Activated CD4-positive, alpha-beta T cell treated with anti-CD3 and anti-CD28 coated beads for 36 hours (primary cell): ENCODE results near the gene ARMC5. TPM values are rescaled to one million over a fixed set of nuclear protein-coding genes. Genes with fewer than 3 reads are reported as not detected.
A peak's percentile ranks its signal among the peaks of the same experiment; 100 is the strongest.

Source experiments
- ATAC-seq: fragments of 200-7000 bp; cut with Tn5 transposase; one replicate; pipeline ENCODE4 v1.10.0; 2021; ENCODE audit warnings: mild to moderate bottlenecking, moderate library complexity
- CTCF ChIA-PET: fragments of 350-600 bp; sonication (Branson Sonifier 250); formaldehyde crosslinking; loops from one replicate; lab custom pipeline; 2021; ENCODE audit warnings: antibody characterized with exemption; lab: Charles Lee
- POLR2A ChIA-PET: fragments of 350-600 bp; sonication (Branson Sonifier 250); formaldehyde crosslinking; loops from one replicate; lab custom pipeline; 2021; ENCODE audit warnings: antibody characterized with exemption, inconsistent platforms; lab: Charles Lee
- DNase-seq: peaks from one replicate; pipeline ENCODE4 v3.0.0-alpha.2; 2020
- H3K27ac Mint-ChIP-seq: one replicate; pipeline ENCODE4 v1.8.0; 2021; ENCODE audit warnings: mixed read lengths
- H3K27me3 Mint-ChIP-seq: one replicate; pipeline ENCODE4 v1.8.0; 2021; ENCODE audit warnings: mixed read lengths
- H3K36me3 Mint-ChIP-seq: one replicate; pipeline ENCODE4 v1.8.0; 2021; ENCODE audit warnings: low read depth, mixed read lengths
- H3K4me1 Mint-ChIP-seq: one replicate; pipeline ENCODE4 v1.8.0; 2021; ENCODE audit warnings: mixed read lengths
- H3K4me3 Mint-ChIP-seq: one replicate; pipeline ENCODE4 v1.8.0; 2021; ENCODE audit warnings: mild to moderate bottlenecking, moderate library complexity, mixed read lengths
- H3K9me3 Mint-ChIP-seq: one replicate; pipeline ENCODE4 v1.8.0; 2021; ENCODE audit warnings: low read depth, mixed read lengths
- intact Hi-C, 2 experiments: fragments of 100-400 bp; cut with DNase I in 1 of 2; cut with micrococcal nuclease in 1 of 2; formaldehyde crosslinking; loops; one replicate each; pipeline versions ENCODE4 v1.14.2 to v1.15.1; 2022 to 2024; cut with DNase I, micrococcal nuclease
- total RNA-seq, 2 experiments: library from RNA; stranded (reverse); gene quantifications; one replicate each; pipeline ENCODE4 v1.2.3, GENCODE V29; 2021

ARMC5 gene
- total RNA-seq, 2 experiments from 2014 or later, result 7.0 to 7.9 TPM

GRCh38 chr16:31472709-31473203 lies 13.5 kb downstream of the ARMC5 start:
- no peaks in the 10 kb centered on the region for H3K9me3 Mint-ChIP-seq
- ChIA-PET POLR2A (interaction anchor here (0.6 kb wide), 1 partner anchor 13 kb away, joined by 3 read pairs; the partner anchor contains the start of gene ARMC5), CTCF (interaction anchor here (0.7 to 3.2 kb wide), 2 partner anchors 12 to 271 kb away, joined by 3 to 15 read pairs; no protein-coding TSS in a partner anchor)
- intact Hi-C loops, result no loop called here
- peak overlapping the region; percentile 54 for H3K4me3 Mint-ChIP-seq
- DNase-seq (peak; percentile 74), ATAC-seq (peak; percentile 54)
- H3K36me3 Mint-ChIP-seq, result no peaks in the 10 kb centered on the region
- peaks cover 22% of the 10 kb centered on the region for H3K4me1 Mint-ChIP-seq
- no peak overlapping the region for H3K27ac Mint-ChIP-seq
- peaks cover 18% of the 10 kb centered on the region for H3K27me3 Mint-ChIP-seq

GRCh38 chr16:31473264-31473984 lies 14.1 kb downstream of the ARMC5 start:
- Mint-ChIP-seq H3K4me1 (peaks cover 28% of the 10 kb centered on the region), H3K27me3 (peaks cover 18% of the 10 kb centered on the region), H3K27ac (no peak overlapping the region), H3K4me3 (no peak overlapping the region), H3K36me3 (no peaks in the 10 kb centered on the region), H3K9me3 (no peaks in the 10 kb centered on the region)
- DNase-seq (no peak), ATAC-seq (no peak)
- CTCF ChIA-PET, result interaction anchor here (0.7 to 3.2 kb wide), 2 partner anchors 13 to 272 kb away, joined by 3 to 15 read pairs; no protein-coding TSS in a partner anchor
- intact Hi-C loops, result no loop called here
- POLR2A ChIA-PET, result no interaction called here

- Mint-ChIP-seq H3K27ac (no peak overlapping the region), H3K9me3 (no peaks in the 10 kb centered on the region), H3K27me3 (peaks cover 18% of the 10 kb centered on the region), H3K4me3 (no peak overlapping the region), H3K36me3 (no peaks in the 10 kb centered on the region), H3K4me1 (peaks cover 28% of the 10 kb centered on the region)
- ATAC-seq (no peak), DNase-seq (no peak)
- ChIA-PET CTCF (interaction anchor here (0.6 to 3.2 kb wide), 2 partner anchors 13 to 19 kb away, joined by 3 to 15 read pairs; no protein-coding TSS in a partner anchor), POLR2A (interaction anchor here (0.6 kb wide), 1 partner anchor 395 kb away, joined by 3 read pairs; no protein-coding TSS in a partner anchor)
- intact Hi-C loops, result no loop called here
Measured at GRCh38 chr16:31474173-31474714, 14.9 kb downstream of the ARMC5 start.

- H3K27me3 Mint-ChIP-seq, result peaks cover 18% of the 10 kb centered on the region
- no peaks in the 10 kb centered on the region for H3K9me3 Mint-ChIP-seq
- H3K4me3 Mint-ChIP-seq, result no peak overlapping the region
- ChIA-PET CTCF (interaction anchor here (1.1 to 3.2 kb wide), 2 partner anchors 14 to 33 kb away, joined by 6 to 15 read pairs; partner anchors contain the start of gene ZNF843), POLR2A (interaction anchor here (0.6 kb wide), 1 partner anchor 394 kb away, joined by 3 read pairs; no protein-coding TSS in a partner anchor)
- no peak overlapping the region for H3K27ac Mint-ChIP-seq
- H3K36me3 Mint-ChIP-seq, result no peaks in the 10 kb centered on the region
- ATAC-seq (no peak), DNase-seq (no peak)
- H3K4me1 Mint-ChIP-seq, result peaks cover 28% of the 10 kb centered on the region
- intact Hi-C loops, result no loop called here
Measured at GRCh38 chr16:31474773-31475738, 15.8 kb downstream of the ARMC5 start.

GRCh38 chr16:31475946-31476302 lies 16.6 kb downstream of the ARMC5 start:
- ChIA-PET POLR2A (no interaction called here), CTCF (interaction anchor here (1.1 to 3.2 kb wide), 3 partner anchors 15 to 34 kb away, joined by 3 to 15 read pairs (median 6); partner anchors contain the start of gene ZNF843)
- H3K4me3 Mint-ChIP-seq, result peak overlapping the region; percentile 70
- peaks cover 18% of the 10 kb centered on the region for H3K27me3 Mint-ChIP-seq
- H3K27ac Mint-ChIP-seq, result no peak overlapping the region
- intact Hi-C loops, result loop anchor here in 1 of 2 experiments (1.0 kb wide), 1 partner anchor 334 kb away; no protein-coding TSS in a partner anchor
- ATAC-seq, result no peak
- no peak for DNase-seq
- H3K4me1 Mint-ChIP-seq, result peaks cover 28% of the 10 kb centered on the region
- no peaks in the 10 kb centered on the region for H3K36me3 Mint-ChIP-seq
- no peaks in the 10 kb centered on the region for H3K9me3 Mint-ChIP-seq

GRCh38 chr16:31476303-31477219 lies 17.3 kb downstream of the ARMC5 start:
- ChIA-PET POLR2A (interaction anchor here (1.2 to 1.8 kb wide), 3 partner anchors 14 to 18 kb away, joined by 3 to 6 read pairs (median 4); no protein-coding TSS in a partner anchor), CTCF (interaction anchor here (0.9 to 1.3 kb wide), 3 partner anchors 16 to 24 kb away, joined by 3 to 4 read pairs (median 3); no protein-coding TSS in a partner anchor)
- Mint-ChIP-seq H3K27me3 (peaks cover 12% of the 10 kb centered on the region), H3K27ac (peak overlapping the region; percentile 78), H3K4me1 (peaks cover 28% of the 10 kb centered on the region), H3K4me3 (peak overlapping the region; percentile 70), H3K9me3 (no peaks in the 10 kb centered on the region), H3K36me3 (no peaks in the 10 kb centered on the region)
- ATAC-seq (peak; percentile 91), DNase-seq (peak; percentile 96)
- intact Hi-C loops, result loop anchor here in 1 of 2 experiments (1.0 kb wide), 5 partner anchors 17 to 443 kb away; partner anchors contain the start of genes ARMC5, RUSF1 and STX4

- peak overlapping the region; percentile 70 for H3K4me3 Mint-ChIP-seq
- H3K9me3 Mint-ChIP-seq, result no peaks in the 10 kb centered on the region
- CTCF ChIA-PET, result interaction anchor here (0.9 to 1.3 kb wide), 4 partner anchors 17 to 391 kb away, joined by 3 to 5 read pairs (median 4); no protein-coding TSS in a partner anchor
- peaks cover 24% of the 10 kb centered on the region for H3K4me1 Mint-ChIP-seq
- POLR2A ChIA-PET, result interaction anchor here (1.2 to 1.8 kb wide), 3 partner anchors 15 to 19 kb away, joined by 3 to 6 read pairs (median 4); no protein-coding TSS in a partner anchor
- H3K27ac Mint-ChIP-seq, result no peak overlapping the region
- intact Hi-C loops, result loop anchor here in 1 of 2 experiments (1.0 kb wide), 4 partner anchors 18 to 444 kb away; partner anchors contain the start of genes ARMC5, RUSF1 and STX4
- peak; percentile 16 for ATAC-seq
- H3K27me3 Mint-ChIP-seq, result peaks cover 9% of the 10 kb centered on the region
- DNase-seq, result peak; percentile 52
- H3K36me3 Mint-ChIP-seq, result no peaks in the 10 kb centered on the region
Measured at GRCh38 chr16:31477220-31478216, 18.2 kb downstream of the ARMC5 start.

GRCh38 chr16:31478956-31479355 lies 19.7 kb downstream of the ARMC5 start:
- DNase-seq, result no peak
- ChIA-PET CTCF (no interaction called here), POLR2A (no interaction called here)
- Mint-ChIP-seq H3K27me3 (no peaks in the 10 kb centered on the region), H3K4me1 (peaks cover 23% of the 10 kb centered on the region), H3K4me3 (no peak overlapping the region), H3K9me3 (no peaks in the 10 kb centered on the region), H3K36me3 (no peaks in the 10 kb centered on the region), H3K27ac (no peak overlapping the region)
- no peak for ATAC-seq
- intact Hi-C loops, result no loop called here

GRCh38 chr16:31479751-31480150 lies 20.4 kb downstream of the ARMC5 start:
- no peak overlapping the region for H3K4me3 Mint-ChIP-seq
- CTCF ChIA-PET, result no interaction called here
- no peaks in the 10 kb centered on the region for H3K36me3 Mint-ChIP-seq
- H3K4me1 Mint-ChIP-seq, result peaks cover 23% of the 10 kb centered on the region
- H3K27me3 Mint-ChIP-seq, result no peaks in the 10 kb centered on the region
- no peak for ATAC-seq
- H3K27ac Mint-ChIP-seq, result no peak overlapping the region
- POLR2A ChIA-PET, result no interaction called here
- no peaks in the 10 kb centered on the region for H3K9me3 Mint-ChIP-seq
- no peak for DNase-seq
- intact Hi-C loops, result no loop called here
